HT-29 (cell line): Measurements from ENCODE around the gene HOXD13. TPM values are rescaled to one million over a fixed set of nuclear protein-coding genes. Genes with fewer than 3 reads are reported as not detected.

Experiments
- DNase-seq: peaks from one replicate; pipeline ENCODE4 v3.0.0-alpha.2; 2015; ENCODE audit warnings: low spot score
- total RNA-seq: library from RNA; depleted of rRNA; stranded (reverse); fragments of >200 nt; shearing (Covaris generic); gene quantifications from 2 replicates; pipeline ENCODE4 v1.2.3, GENCODE V29; 2014; rRNA removed

The HOXD13 gene
- total RNA-seq, result 1.4 and 1.5 TPM in 2 replicates

- DNase-seq, result no peak
Observed at GRCh38 chr2:176092270-176093144, at the start of gene HOXD13. Gene HOXD13 (plus strand): TSS chr2:176092721. CDS start chr2:176092891, 170 bp downstream.

- no peak for DNase-seq
Observed at GRCh38 chr2:176056406-176056805, 36.1 kb upstream of the HOXD13 start.

- DNase-seq, result no peak
Observed at GRCh38 chr2:176063958-176064357, 28.6 kb upstream of the HOXD13 start.

GRCh38 chr2:176066645-176067588, 25.6 kb upstream of the HOXD13 start:
- no peak for DNase-seq

GRCh38 chr2:176067589-176068418, 24.7 kb upstream of the HOXD13 start:
- DNase-seq, result no peak

GRCh38 chr2:176068419-176068832, 24.1 kb upstream of the HOXD13 start:
- no peak for DNase-seq

- DNase-seq, result no peak
Observed at GRCh38 chr2:176071330-176072291, 20.9 kb upstream of the HOXD13 start.

- no peak for DNase-seq
Observed at GRCh38 chr2:176072292-176072669, 20.2 kb upstream of the HOXD13 start.

GRCh38 chr2:176072951-176073904, 19.3 kb upstream of the HOXD13 start:
- no peak for DNase-seq

- DNase-seq, result no peak
Observed at GRCh38 chr2:176074919-176075425, 17.5 kb upstream of the HOXD13 start.

- DNase-seq, result no peak
Observed at GRCh38 chr2:176075481-176075880, 17.0 kb upstream of the HOXD13 start.

- DNase-seq, result no peak
Observed at GRCh38 chr2:176076063-176076462, 16.5 kb upstream of the HOXD13 start.

- DNase-seq, result no peak
Observed at GRCh38 chr2:176076796-176077195, 15.7 kb upstream of the HOXD13 start.

- no peak for DNase-seq
Observed at GRCh38 chr2:176078541-176079284, 13.8 kb upstream of the HOXD13 start.

GRCh38 chr2:176079285-176079830, 13.2 kb upstream of the HOXD13 start:
- no peak for DNase-seq

- peak; percentile 82 for DNase-seq
Observed at GRCh38 chr2:176079831-176080539, 12.5 kb upstream of the HOXD13 start.
